Stimulated activated CD4-positive, alpha-beta T cell treated with anti-CD3 and anti-CD28 coated beads, TNF-alpha, amount 100 ng/mL, for 4 hours (primary cell): Measurements from ENCODE around the gene STK31.
"Not testable (repeated sequence)": the region's sequence is repeated elsewhere in the genome, so short reads cannot be mapped to it uniquely, and the experiment has no call there.

Experiments used
- DNase-seq, 3 experiments: peaks; one replicate each; pipeline ENCODE4 v3.0.0-alpha.2; 2020; ENCODE audit warnings: low read depth in 3 of 3

The STK31 gene

DNA sequence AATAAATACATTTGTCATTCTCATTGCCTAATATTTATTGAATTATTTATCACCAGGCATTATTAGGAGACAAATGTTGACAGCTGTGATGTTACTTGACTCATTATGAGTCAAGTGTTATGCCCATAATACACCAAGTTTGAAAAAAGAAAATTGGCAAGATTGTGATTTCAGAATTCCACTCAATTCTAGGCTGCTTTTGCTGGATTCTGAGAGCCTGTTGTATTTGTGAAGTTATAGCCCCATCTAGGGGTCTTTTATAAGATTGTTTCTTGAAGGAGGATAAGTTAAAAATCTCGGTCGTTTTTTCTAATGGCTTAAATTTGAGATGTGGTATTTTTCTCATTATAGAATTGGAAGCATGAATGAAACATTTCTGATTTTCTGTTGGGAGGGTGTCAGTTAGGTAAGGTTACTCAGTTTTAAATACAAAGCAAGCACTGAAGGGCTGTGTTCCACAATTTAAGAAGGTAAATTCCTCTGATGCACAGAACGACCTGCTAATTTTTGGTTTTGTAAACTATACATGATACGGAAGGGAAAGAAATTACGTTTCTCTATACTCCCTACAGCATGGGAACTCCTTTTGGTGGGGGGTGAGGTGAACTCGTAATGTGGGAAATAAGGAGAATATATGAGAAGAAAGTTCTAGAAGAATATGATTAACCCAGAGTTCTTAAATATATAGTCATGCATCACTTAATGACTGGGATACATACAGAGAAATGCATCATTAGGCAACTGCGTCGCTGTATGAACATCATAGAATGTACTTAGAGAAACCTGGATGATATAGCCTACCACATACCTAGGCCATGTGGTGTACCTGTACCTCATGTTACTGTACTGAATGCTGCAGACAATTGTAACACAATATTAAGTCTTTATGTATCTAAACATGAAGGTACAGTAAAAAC is 2.6 kb downstream of the STK31 start:
- DNase-seq: no peak

DNA sequence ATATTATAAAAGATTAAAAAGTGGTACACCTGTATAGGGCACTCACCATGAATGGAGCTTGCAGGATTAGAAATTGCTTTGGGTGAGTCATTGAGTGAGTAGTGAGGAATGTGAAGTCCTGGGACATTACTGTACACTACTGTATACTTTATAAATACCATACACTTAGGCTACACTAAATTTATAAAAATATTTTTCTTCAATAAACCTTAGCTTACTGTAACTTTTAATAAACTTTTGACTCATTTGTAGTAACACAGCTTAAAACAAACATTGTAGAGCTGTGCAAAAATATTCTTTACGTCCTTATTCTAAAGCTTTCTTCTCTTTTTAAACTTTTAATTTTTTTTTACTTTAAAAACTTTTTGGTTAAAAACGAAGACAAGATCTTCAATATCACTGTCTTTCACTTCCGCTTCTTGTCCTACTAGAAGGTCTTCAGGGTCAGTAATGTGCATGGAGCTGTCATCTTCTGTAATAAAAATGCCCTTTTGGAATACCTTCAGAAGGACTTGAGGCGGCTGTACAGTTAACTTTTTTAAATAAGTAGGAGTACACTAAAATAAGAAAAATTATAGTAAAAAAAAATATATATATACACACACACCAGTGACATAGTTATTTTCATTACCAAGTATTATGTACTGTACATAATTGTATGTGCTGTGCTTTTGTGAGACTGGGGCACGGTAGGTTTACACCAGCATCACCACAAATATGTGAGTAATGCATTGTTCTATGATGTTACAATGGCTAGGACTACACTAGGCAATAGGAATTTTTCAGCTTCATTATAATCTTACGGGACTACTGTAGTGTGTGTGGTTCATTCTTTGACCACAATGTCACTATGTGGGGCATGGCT is 3.5 kb downstream of the STK31 start:
- no peak for DNase-seq

GRCh38 chr7:23714150-23714464 is 4.1 kb downstream of the STK31 start:
- DNase-seq: no peak

- DNase-seq: no peak
Observed at GRCh38 chr7:23714579-23714978, 4.6 kb downstream of the STK31 start.

DNA sequence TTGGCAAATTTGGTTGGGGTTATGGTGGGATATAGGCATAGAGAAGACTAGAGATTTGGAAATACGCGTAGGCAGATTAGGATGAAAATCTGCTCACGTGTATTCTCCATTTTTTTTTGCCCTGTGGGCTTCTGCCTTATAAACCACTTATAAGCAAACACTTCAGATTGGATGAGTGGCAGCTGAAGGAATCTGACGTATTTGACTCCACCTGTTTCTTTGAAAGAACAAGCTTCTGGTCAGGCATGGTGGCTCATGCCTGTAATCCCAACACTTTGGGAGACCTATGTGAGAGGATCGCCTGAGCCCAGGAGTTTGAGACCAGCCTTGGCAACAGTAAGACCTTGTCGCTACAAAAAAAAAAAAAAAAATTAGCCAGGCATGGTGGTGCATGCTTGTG is 5.1 kb downstream of the STK31 start:
- no peak for DNase-seq

GRCh38 chr7:23717788-23718187 is 7.8 kb downstream of the STK31 start:
- DNase-seq: no peak

GRCh38 chr7:23721456-23721855 is 11.4 kb downstream of the STK31 start:
- DNase-seq: no peak

DNA sequence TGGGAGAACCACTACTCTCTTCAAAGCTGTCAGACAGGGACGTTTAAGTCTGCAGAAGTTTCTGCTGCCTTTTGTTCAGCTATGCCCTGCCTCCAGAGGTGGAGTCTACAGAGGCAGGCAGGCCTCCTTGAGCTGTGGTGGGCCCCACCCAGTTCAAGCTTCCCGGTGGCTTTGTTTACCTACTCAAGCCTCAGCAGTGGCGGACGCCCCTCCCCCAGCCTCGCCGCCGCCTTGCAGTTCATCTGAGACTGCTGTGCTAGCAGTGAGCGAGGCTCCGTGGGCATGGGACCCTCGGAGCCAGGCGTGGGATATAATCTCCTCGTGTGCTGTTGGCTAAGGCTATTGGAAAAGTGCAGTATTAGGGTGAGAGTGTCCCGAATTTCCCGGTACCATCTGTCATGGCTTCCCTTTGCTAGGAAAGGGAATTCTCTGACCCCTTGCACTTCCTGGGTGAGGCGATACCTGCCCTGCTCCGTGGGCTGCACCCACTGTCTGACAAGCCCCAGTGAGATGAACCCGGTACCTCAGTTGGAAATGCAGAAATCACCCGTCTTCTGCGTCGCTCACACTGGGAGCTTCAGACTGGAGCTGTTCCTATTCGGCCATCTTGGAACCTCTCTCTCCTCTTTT is 12.7 kb downstream of the STK31 start:
- DNase-seq: not testable (repeated sequence)

GRCh38 chr7:23724113-23724512 is 14.1 kb downstream of the STK31 start:
- DNase-seq: not testable (repeated sequence)

DNA sequence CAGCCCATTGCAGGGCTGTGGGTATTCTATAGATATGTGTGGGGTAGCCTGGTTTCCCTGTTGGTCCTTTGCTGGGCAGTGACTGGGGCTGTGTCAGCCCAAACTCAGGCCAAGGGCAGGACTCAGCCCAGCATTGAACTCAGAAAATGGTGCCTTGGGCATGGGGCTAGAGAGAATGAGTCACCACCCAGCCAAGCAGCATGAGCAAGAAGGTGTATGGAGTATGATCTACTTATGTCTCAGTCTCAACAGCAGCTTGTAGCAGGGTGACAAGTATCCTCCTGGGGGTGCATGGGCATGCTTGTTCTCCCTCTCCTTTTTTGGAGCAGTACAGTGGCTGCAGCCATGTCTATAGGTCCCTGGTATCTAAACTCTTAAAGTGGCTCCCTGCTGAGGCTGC is 32.0 kb downstream of the STK31 start:
- DNase-seq: no peak

DNA sequence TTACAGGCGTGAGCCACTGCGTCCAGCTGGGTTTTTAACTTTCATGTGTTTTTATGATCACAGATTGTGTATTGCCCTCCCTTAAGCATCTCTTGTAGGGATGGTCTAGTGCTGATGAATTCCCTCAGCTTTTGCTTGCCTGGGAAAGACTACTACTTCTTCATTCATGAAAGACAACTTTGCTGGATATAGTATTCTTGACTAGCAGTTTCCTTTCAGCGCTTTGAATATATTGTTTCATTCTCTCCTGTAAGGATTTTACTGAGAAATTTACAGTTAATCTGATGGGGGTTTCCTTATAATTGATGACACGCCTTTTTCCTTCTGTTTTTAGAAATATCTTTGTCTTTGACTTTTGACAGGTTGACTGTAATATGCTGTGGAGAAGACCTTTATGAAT is 33.2 kb downstream of the STK31 start:
- DNase-seq: no peak

DNA sequence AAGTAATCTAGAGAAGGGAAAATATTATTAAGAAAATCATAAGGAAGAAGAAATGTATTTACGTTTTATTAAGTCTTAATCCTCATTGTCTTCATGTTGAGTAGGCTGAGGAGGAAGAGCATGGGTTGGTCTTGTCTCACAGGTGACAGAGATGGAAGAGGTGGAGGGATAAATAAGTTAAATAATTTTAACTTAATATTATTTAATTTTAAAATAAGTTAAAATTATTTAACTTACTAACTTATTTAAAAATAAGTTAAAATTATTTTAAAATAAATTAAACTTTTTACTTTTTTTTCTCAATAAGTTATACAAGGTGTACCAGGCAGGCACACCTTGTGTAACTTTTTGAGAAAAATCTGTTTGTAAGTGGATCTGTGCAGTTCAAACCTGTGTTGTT is 36.6 kb downstream of the STK31 start:
- no peak for DNase-seq

GRCh38 chr7:23751852-23752251 is 41.8 kb downstream of the STK31 start:
- DNase-seq: no peak

DNA sequence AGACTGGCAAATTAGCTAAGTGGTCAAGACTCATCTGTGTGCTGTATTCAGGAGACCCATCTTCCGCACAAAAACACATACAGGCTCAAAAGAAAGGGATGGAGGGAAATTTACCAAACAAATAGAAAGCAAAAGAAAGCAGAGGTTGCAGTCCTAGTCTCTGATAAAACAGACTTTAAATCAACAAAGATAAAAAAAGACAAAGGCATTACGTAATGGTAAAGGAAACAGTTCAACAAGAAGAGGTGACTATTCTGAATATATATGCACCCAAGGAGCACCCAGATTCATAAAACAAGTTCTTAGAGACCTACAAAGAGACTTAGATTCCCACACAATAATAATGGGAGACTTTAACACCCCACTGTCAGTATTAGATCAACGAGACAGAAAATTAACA is 48.8 kb downstream of the STK31 start:
- DNase-seq: not testable (repeated sequence)

GRCh38 chr7:23759671-23760391 is 49.8 kb downstream of the STK31 start:
- DNase-seq: no peak

DNA sequence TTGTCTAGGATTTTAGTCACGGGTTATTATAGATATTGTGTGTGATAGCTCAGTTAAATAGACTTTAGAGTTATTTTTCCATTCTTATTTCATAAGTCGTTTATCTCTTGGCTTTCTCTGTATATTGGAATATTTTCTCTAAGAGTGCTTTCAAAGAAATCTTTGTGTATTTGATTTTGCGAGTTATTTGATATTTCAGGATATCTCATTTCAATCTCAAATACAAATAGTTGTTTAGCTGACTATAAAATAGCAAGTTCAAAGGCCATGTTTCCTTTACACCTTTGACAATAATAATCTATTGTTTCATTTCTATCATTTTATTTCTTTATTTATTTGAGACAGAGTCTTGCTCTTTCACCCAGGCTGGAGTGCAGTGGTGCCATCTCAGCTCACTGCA is 55.9 kb downstream of the STK31 start:
- no peak for DNase-seq

- no peak for DNase-seq
Observed at GRCh38 chr7:23767514-23767913, 57.5 kb downstream of the STK31 start.

- DNase-seq: no peak
Observed at GRCh38 chr7:23768022-23768421, 58.0 kb downstream of the STK31 start.

DNA sequence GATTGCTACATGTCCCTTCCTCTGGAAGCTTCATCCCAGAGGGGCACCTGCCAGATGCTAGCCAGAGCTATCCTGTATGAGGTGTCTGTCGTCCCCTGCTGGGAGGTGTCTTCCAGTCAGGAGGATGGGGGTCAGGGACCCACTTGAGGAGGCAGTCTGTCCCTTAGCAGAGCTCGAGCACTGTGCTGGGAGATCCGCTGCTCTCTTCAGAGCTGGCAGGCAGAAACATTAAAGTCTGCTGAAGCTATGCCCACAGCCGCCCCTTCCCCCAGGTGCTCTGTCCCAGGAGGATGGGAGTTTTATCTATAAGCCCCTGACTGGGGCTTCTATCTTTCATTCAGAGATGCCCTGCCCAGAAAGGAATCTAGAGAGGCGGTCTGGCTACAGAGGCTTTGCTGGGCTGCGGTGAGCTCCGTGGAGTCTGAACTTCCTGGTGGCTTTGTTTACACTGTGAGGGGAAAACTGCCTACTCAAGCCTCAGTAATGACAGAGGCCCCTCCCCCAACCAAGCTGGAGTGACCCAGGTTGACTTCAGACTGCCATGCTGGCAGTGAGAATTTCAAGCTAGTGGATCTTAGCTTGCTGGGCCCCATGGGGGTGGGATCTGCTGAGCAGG is 69.3 kb downstream of the STK31 start:
- not testable (repeated sequence) for DNase-seq

DNA sequence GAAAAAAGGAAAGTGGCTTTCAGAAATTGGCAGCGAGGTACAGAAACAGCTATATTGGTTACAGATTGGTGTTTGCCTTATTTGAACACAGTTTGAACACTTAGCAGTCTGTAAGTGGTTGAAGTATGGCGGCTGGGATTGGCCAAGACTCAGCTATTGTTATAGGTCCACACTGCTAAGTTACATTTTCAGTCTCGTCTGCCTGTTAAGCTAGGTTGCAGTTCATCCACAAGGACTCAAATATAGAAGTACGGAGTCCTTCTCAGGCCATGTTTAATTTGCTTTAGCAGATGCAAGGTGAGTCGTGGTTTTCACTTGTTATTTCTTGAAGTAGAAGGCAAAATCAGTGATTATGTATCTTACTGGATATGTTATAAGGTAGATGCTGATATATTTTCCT is 73.1 kb downstream of the STK31 start:
- no peak for DNase-seq

- DNase-seq: no peak
Observed at GRCh38 chr7:23787272-23787671, 77.3 kb downstream of the STK31 start.
